T-helper 1 cell (primary cell): ENCODE data around the gene MMP15.

Experiments
- DNase-seq, 5 donors: peaks; one replicate each; pipeline ENCODE4 v3.0.0-alpha.2; 2012 to 2020

Gene MMP15

DNA sequence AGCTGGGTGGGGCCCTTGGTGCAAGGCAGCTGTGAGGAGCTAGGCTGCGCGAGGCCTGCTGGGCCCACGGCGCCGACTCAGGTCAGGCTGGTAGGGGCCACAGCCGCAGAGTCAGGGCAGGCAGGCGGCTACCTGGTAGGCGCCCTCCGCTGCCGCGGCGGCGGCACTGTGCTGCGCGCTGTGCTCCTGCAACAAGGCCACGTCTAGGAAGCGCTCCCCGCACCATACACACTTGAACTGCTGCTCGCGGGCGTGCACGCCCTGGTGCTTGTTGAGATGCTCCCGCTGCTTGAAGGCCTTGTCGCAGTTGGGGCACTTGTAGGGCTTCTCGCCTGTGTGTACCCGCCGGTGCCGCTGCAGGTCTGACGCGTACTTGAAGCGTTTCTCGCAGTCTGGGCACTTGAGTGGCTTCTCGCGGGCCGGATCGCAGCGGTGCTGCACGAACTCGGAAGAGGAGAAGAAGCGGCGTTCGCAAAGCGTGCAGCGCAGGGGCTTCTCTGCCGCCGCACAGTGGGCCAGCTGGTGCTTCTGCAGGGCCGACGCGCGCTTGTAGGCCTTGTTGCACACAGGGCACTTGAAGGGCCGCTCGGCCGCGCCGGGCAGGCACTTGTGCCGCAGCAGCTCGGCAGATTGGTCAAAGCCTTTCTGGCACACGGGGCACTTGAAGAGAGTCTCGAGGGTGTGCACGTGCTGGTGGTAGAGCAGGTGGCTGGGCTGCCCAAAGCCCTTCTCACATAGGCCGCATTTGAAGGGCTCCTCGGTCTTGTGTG, 29.0 kb upstream of the MMP15 start:
- no peak for DNase-seq

DNA sequence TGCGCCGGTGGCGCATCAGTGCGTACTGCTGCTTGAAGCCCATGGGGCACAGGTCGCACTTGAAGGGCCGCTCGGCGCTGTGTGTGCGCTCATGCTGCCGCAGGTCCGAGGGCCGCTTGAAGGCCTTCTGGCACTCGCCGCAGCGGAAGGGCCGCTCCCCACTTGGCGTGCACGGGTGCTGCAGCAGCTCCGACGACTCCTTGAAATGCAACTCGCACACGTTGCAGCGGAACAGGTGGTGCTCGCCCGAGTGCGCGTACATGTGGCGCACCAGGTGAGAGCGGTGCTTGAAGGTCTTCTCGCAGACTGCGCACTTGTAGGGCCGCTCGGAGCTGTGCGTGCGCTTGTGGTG, 28.4 kb upstream of the MMP15 start:
- no peak for DNase-seq

DNA sequence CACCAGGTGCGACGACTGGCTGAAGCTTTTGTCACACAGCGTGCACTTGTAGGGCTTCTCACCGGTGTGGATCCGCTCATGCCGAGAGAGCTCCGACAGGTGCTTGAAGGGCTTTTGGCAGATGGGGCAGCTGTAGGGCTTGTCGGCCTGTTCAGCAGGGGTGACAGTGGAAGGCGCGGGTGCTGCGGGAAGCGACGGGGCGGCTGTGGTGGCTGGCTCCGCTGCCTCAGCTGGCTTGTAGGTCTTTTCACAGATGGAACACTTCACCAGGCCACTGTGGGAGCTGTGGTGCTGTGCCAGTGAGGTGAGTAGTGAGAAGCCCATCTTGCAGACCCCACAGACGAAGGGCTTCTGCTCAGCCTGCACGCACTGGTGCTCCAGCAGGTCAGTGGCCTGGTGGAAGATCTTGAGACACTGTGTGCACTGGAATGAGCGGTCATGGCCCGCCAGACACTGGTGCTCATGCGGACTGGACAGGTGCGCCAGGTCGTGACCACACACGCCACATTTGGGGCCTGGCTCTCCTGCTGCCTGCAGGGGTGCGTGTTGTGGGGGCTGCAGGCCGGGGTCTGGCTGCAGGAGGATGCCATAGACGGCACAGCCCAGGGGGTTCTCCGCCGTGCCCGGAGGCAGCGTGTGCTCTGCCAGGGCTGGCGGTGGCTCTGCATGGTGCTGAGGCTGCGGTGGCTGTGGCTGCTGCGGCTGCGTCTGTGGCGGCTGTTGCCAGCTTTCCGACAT, 27.9 kb upstream of the MMP15 start:
- no peak for DNase-seq

DNA sequence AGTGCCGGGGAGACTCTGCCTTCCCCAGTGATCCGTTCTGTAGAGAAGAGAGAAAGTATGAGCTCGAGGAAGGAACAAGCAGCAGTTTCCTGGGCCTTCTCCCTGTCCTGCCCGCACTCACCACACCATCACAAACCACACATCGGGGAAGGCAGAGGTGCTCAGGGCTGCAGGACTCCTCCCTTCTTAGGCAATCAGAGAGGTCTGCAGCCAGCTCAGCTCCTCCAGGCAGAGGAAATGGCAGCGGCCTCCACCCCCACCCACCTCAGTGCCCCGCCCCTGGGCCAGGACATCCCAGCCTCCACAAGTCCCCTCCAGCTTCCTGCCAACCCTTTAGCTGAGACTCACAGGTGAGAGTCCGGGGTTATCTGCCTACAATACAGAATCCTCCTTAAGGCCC, 27.1 kb upstream of the MMP15 start:
- DNase-seq = peak in 4 of 5 donors; percentile 35 to 85 (median 41)

DNA sequence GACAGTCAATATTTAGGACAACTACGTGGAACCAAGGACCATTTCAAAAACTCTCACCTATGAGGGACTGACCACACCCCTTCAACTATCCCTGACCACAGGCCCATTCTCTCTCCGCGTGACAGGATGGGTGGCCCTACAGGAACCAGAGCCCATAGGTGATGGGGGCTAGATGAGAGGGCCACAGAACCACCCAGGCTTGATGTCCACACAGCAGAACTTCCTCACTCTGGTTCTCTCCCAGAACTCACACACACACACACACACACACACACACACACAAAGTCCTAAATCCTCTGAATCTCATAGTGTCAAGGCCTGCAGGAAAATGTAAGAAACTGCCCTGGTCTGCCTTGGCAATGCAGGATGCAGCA, 26.6 kb upstream of the MMP15 start:
- DNase-seq = no peak

DNA sequence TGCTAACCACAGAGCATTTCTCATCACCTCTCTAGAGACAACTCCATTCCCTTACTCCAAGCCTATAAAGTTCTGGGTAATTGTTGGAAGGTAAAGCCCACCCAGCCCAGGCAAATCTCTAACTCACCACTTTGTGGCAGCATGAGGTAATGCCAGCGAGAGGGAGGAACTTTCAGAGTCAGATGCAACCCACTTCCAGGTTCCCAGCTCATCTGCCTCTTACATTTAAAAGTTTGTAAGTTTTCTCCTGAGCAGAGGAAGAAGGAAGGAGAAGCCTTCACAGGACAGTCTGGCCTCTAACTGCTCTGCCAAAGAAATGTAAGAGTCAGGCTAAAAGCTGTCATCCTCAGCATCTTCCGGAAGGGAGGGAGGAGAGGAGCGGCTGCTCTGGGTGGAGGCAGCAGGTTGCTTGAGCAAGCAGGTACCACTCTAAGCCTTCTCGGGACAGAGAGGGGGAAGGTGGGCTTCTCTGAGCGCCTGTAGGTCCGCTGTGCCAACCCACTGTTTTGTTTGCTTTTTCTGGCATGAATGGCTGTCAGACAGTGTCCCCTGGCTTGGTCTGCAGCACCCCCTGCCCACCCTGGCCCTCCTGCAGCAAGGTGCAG, 26.1 kb upstream of the MMP15 start:
- peak in 2 of 5 donors; percentile 32 to 49 for DNase-seq

DNA sequence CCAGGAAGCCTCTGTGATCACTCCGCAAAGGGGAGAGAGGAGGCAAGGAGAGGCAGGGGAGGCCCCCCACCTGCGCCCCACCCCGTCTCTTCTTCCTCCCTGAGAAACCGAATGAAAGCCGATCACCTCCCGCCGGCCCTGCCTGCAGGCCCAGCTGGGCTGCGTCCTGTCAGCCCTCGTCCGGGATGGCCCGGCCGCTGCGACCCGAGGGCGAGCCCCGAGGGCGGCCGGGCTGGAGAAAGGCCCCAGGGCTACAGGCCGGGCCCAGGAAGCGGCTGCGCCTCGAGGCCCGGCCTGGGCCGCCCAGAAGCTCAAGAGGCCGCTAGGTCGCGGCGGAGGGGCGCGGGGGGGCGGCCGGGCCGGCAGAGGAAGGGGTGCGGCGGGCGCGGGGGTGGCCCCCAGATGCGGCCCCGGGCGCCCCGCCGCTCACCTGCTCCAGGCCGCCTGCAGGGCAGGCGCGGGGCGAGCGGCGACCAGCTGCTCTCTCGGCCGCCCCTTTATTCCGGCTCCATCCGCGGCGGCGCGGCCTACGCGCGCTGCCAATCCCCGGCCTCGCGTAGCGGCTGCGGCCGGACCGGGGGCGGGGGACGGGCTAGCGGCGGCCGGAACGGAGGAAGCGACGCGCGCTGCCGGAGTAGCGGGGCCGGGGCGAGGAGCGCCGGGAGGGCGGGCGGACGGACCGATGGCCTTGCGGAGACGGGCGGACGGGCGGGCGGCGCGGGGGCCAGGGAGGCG, 25.4 kb upstream of the MMP15 start, which contains the start of gene ZNF319:
TSS of gene ZNF319 (minus strand) at position 702 of the 735 bp plus-strand sequence. CDS start 2,407 bp downstream, outside the sequence.
- DNase-seq = peak in 2 of 5 donors; percentile 11 to 19

DNA sequence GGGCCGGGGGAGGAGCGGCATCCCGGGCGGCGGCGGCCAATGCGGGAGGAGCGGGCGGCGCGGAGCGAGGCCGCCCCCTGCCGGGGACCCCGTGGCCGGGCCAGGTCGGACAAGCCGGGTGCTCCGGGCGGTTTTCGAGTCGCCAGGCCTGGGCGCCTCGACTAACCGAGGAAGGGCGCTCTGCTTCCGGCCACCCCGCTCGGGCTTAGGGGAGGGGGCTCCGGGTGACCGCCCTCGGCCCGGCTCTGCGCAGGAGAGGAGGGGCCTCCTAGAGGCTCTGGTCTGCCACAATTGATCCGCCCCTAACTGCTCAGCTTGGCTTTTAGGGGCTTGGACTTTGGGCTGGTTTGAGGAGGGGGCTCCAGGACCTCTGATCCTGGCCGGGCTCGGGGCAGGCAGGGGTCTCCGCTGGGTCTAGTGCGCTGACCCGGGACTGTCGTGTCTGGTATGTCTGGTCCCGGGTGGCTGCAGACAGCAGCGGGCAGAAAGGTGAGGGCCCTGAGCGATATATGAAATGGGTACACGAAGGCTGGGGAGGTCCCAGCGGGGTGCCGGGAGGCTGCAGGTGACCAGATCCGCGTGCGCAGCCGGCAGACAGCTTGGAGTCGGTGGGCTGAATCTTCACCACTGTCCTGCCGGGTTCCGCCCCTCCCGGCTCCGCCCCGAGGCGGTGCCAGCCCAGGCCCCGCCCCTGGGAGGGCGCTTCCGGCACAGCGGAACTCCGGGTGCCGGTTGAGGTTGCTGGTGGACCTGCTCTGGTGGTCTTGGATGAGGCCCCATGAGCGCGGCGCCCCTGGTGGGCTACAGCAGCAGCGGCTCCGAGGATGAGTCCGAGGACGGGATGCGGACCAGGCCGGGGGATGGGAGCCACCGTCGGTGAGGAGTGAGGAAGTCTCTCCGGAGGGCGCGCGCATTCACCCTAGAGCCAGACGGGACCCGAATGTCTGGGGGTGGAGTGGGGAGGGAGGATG, 24.6 kb upstream of the MMP15 start, which contains the start of gene USB1:
TSS of gene USB1 (plus strand) at position 702 of the 971 bp plus-strand sequence. CDS start at position 779, 77 bp downstream.
- DNase-seq = peak; percentile 73 to 87 (median 75)

DNA sequence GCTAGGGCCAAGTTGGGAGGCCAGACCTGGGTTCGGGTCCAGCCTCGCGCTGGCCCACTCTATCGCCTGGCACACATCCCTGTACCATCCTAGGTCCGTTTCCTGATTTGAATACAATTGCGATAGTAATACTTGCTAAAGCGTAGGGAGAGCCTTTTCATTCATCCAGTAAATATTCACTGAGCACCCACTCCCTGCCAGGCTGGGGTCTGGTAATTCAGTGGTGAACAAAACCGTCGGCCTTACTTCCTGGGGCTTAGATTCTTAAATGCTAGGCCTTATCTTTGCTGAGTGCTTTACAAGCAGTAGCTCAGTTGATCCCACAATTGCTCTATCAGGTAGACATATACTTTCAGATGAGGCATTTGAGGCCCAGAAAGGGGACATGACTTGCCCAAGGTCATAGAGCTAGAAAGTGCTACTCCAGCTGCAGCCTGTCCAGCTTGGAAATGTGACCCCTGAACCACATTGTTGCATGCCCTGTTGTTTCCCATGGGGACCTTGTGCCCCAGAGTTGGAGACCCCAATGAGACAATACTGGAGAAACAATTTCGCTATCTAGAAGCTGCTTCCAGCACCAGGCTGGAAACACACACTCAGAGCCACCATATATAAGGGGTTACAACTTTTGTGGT, 23.7 kb upstream of the MMP15 start:
- no peak for DNase-seq

DNA sequence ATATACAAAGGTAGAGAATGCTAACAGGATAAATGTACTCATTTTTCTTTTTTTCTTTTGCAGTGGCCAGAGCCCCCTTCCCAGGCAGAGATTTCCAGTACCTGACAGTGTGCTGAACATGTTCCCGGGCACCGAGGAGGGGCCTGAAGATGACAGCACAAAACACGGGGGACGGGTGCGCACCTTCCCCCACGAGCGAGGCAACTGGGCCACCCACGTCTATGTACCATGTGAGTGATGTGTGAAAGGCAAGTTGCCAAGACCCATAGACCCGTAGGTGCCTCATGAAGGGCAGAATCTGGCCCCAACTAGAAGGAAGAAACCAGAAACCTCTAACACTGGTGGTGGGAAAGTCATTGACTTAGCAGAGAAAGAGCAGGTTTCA, 23.1 kb upstream of the MMP15 start:
- DNase-seq = no peak

DNA sequence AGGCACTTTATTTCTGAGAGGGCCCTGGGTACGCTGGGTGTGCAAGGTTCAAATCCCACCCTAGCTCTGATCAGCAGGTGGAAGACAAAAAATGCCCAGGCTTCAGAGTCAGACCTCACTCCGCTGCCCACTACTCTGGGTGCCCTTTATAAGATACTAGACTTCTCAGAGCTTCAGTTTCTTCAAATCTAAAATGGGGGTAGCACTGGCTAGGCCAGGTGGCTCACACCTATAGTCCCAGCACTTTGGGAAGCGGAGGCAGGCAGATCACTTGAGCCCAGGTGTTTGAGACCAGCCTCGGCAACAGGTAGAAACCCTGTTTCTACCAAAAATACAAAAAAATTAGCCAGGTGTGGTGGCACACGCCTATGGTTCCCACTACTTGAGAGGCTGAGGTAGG, 22.6 kb upstream of the MMP15 start:
- no peak for DNase-seq

DNA sequence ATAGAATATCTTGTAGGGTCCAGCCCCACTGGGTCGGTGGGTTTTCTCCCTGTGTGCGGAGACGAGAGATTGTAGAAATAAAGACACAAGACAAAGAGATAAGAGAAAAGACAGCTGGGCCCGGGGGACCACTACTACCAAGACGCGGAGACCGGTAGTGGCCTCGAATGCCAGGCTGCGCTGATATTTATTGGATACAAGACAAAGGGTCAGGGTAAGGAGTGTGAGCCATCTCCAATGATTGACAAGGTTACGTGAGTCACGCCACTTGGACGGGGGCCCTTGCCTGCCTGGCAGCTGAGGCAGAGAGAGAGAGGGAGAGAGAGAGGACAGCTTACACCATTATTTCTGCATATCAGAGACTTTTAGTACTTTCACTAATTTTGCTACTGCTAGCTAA, 20.8 kb upstream of the MMP15 start:
- DNase-seq = peak in 1 of 5 donors; percentile 2

DNA sequence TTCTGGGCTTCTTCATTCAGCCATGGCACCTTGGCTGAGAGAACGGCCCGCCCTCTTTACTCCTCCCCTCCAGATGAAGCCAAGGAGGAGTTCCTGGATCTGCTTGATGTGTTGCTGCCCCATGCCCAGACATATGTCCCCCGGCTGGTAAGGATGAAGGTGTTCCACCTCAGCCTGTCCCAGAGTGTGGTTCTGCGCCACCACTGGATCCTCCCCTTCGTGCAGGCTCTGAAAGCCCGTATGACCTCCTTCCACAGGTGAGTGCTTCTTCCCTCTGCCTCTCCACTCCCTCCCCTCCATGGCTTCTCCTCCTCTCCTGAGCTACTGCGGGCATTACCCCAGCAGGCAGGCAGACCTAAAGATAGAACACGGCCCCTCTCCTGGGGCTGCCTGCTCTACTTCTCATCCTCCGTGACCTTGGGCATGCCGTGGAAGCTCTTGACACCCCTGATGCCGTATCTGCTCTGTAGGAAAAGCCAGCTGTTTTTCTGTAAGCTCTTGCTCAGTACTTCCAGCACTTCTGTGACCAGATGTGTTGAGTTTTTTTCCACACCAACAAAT, 15.6 kb upstream of the MMP15 start:
- DNase-seq = no peak

DNA sequence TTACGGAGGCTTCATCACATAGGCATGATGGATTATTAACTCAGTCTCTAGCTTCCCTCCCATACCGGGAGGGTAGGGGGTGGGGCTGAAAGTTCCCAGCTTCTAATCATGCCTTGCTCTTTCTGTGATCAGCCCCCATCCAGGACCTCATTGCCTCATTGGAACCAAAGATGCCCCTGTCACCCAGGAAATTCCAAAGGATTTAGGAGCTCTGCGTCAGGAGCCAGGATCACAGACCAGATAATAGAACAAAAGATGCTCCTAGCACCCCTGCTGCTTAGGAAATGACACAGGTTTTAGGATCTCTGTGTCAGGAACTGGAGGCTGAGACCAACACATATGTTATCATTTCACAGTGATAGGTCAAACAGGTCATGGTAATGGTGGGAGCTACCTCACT, 14.7 kb upstream of the MMP15 start:
- DNase-seq = no peak

DNA sequence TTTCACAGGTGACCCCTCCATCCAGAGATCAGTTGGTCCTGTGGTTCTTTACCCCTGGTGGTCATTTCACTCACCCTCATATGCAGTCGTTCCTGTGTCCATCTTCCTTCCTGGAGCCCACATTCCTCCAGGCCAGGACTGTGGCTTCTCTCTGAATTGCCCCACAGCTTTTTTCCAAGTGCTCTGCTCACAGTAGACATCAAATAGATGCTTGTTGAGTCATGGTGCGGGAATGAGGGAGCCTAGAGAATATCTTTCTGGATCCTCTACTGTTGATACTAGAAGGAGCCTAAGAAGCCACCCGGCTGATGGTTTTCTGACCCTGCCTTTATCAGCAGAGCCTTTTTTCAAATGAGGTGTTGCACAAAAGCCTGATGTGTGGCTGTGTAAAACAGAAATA, 13.9 kb upstream of the MMP15 start:
- no peak for DNase-seq

DNA sequence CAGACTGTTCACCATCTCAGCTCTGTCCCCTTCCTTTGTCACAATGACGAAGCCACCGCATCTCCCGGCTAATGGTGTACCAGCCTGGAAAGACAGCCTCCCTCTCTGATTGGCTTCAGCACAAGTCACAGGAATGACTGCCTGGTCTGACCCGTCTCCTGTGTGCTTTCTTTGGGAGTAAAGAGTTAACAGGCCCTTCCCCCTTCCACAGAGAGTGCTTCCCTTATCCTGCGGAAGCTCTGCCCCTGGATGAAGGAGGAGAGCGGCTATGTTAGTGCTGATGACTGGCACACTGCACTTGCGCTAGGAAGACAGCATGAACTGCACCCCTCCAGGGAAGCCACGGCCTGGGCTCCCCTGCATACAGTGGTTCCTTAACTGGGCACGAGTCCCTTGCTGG, 13.1 kb upstream of the MMP15 start:
- DNase-seq = no peak

DNA sequence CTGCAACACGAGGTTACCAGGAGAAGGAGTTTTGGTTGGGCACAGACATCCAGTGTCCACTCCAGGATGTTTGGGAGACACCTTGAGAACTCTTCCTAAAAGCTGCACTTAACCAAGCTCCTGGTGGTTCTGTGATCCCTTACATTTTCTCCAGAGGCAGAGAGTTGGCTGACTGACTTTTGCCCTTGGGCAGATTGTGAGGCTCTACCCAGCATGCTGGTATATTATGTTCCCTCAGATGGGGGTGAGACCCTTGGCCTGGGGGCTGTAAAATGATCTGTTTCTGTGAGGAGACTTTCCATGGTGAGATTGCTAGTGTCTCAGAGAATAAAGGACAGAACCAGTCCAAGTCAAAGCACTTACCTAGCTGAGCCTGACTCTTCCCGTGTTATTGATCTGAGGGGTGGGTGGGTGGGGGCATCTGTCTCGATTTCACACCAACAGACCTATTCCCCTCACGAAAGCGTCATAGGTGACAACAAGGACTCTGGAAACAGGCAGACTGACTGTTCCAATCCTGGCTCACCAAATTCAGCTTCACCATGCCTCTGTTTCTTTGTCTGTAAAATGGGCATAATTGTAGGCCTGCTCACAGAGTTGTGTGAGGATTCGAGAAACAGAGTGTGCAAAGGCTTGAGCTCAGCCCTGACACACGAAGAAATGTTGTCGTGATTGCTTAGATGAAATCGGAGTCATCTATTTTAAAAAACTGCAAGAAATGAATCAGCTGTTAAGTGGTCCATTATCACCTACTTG, 12.2 kb upstream of the MMP15 start:
- no peak for DNase-seq

DNA sequence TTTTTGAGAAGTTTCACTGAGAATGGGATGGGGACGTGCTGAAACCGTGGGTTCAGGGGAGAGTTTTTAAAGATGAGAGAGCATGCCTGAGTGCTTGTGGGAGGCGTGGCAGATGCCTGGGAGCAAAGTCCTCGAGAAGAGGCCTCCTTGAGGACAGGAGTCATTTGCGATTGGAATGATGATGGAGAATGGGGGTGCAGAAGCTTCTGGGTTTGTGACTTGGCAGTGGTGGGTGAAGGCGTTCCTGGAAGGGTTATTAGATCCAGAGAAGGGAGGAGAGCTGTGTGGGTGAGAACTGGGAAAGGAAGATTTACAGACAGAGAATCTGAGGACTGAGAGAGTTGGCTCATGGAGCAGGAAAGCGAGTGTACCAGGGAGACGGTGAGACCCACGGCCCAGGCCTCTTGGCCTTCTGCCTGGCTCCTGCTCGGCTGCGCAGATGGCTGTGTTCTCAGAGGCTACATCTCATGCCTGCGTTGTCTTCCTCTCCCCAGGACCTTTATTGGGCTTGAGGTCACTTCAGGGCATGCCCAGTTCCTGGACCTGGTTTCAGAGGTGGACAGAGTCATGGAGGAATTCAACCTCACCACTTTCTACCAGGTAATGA, 8.6 kb upstream of the MMP15 start:
- no peak for DNase-seq

DNA sequence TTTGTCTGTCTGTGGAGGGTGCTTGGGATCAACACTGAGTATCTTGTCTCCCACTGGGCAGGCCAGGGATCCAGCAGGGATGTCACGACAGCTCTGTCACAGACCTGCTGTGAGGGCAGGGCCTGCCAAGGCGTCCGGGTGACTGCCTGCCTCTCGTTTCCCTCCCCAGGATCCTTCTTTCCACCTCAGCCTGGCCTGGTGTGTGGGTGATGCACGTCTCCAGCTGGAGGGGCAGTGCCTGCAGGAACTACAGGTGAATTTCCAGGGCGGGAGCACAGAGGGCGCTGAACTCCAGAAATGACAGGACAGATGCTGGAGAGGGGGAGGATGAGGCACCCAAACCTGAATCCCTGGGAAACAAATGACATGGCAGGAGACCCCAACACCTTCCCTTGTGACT, 6.8 kb upstream of the MMP15 start:
- DNase-seq = no peak
